Measurements from ENCODE around the gene CADM3.

Gene CADM3

GRCh38 chr1:159206110-159206509 is 34.7 kb downstream of the CADM3 start:
- no peaks in the 10 kb centered on the region for H3K4me1 ChIP-seq
- no peak overlapping the region for H3K4me3 ChIP-seq (ENCODE audit: low read depth, low read length)
- no peak for TF ChIP-seq CTCF (IDR thresholded peaks at IDR 0.05)
- no peaks in the 10 kb centered on the region for H3K27me3 ChIP-seq (ENCODE audit: control insufficient read depth, insufficient read depth, low read length)
- H3K9me3 ChIP-seq (ENCODE audit: control insufficient read depth, low read length) = no peaks in the 10 kb centered on the region
- H3K4me2 ChIP-seq (ENCODE audit: low read length) = no peak overlapping the region
- no peak overlapping the region for H2AFZ ChIP-seq
- H3K36me3 ChIP-seq (ENCODE audit: control insufficient read depth, insufficient read depth, low read length) = no peaks in the 10 kb centered on the region
- no peak overlapping the region for H3K9ac ChIP-seq
- no peaks in the 10 kb centered on the region for H3K79me2 ChIP-seq
- H3K27ac ChIP-seq = no peak overlapping the region

- Histone ChIP-seq H3K4me3 (ENCODE audit: low read depth, low read length) (no peak overlapping the region), H3K4me2 (ENCODE audit: low read length) (no peak overlapping the region), H3K9me3 (ENCODE audit: control insufficient read depth, low read length) (no peaks in the 10 kb centered on the region), H3K36me3 (ENCODE audit: control insufficient read depth, insufficient read depth, low read length) (no peaks in the 10 kb centered on the region), H3K27ac (no peak overlapping the region), H3K9ac (no peak overlapping the region), H3K27me3 (ENCODE audit: control insufficient read depth, insufficient read depth, low read length) (no peaks in the 10 kb centered on the region), H3K79me2 (no peaks in the 10 kb centered on the region), H3K4me1 (no peaks in the 10 kb centered on the region), H2AFZ (no peak overlapping the region)
- TF ChIP-seq CTCF (IDR thresholded peaks at IDR 0.05) = no peak
Observed at GRCh38 chr1:159207080-159207479, 35.7 kb downstream of the CADM3 start.

GRCh38 chr1:159207774-159208173 is 36.4 kb downstream of the CADM3 start:
- no peak overlapping the region for H3K27ac ChIP-seq
- H3K4me2 ChIP-seq (ENCODE audit: low read length) = no peak overlapping the region
- H3K27me3 ChIP-seq (ENCODE audit: control insufficient read depth, insufficient read depth, low read length) = no peaks in the 10 kb centered on the region
- no peak overlapping the region for H3K9ac ChIP-seq
- no peaks in the 10 kb centered on the region for H3K4me1 ChIP-seq
- H3K36me3 ChIP-seq (ENCODE audit: control insufficient read depth, insufficient read depth, low read length) = no peaks in the 10 kb centered on the region
- no peaks in the 10 kb centered on the region for H3K79me2 ChIP-seq
- no peak overlapping the region for H3K4me3 ChIP-seq (ENCODE audit: low read depth, low read length)
- H3K9me3 ChIP-seq (ENCODE audit: control insufficient read depth, low read length) = no peaks in the 10 kb centered on the region
- no peak for TF ChIP-seq CTCF (IDR thresholded peaks at IDR 0.05)
- H2AFZ ChIP-seq = no peak overlapping the region

GRCh38 chr1:159208175-159208825 is 36.9 kb downstream of the CADM3 start:
- Histone ChIP-seq H3K27me3 (ENCODE audit: control insufficient read depth, insufficient read depth, low read length) (no peaks in the 10 kb centered on the region), H3K9me3 (ENCODE audit: control insufficient read depth, low read length) (no peaks in the 10 kb centered on the region), H3K4me1 (no peaks in the 10 kb centered on the region), H3K36me3 (ENCODE audit: control insufficient read depth, insufficient read depth, low read length) (no peaks in the 10 kb centered on the region), H3K27ac (no peak overlapping the region), H3K4me2 (ENCODE audit: low read length) (no peak overlapping the region), H3K4me3 (ENCODE audit: low read depth, low read length) (no peak overlapping the region), H2AFZ (no peak overlapping the region), H3K79me2 (no peaks in the 10 kb centered on the region), H3K9ac (no peak overlapping the region)
- TF ChIP-seq CTCF (IDR thresholded peaks at IDR 0.05) = no peak

GRCh38 chr1:159209061-159209460 is 37.6 kb downstream of the CADM3 start:
- no peak for TF ChIP-seq CTCF (IDR thresholded peaks at IDR 0.05)
- H3K4me3 ChIP-seq (ENCODE audit: low read depth, low read length) = no peak overlapping the region
- no peaks in the 10 kb centered on the region for H3K27me3 ChIP-seq (ENCODE audit: control insufficient read depth, insufficient read depth, low read length)
- H3K27ac ChIP-seq = no peak overlapping the region
- no peaks in the 10 kb centered on the region for H3K79me2 ChIP-seq
- H3K4me2 ChIP-seq (ENCODE audit: low read length) = no peak overlapping the region
- no peaks in the 10 kb centered on the region for H3K4me1 ChIP-seq
- no peaks in the 10 kb centered on the region for H3K9me3 ChIP-seq (ENCODE audit: control insufficient read depth, low read length)
- no peak overlapping the region for H2AFZ ChIP-seq
- no peaks in the 10 kb centered on the region for H3K36me3 ChIP-seq (ENCODE audit: control insufficient read depth, insufficient read depth, low read length)
- no peak overlapping the region for H3K9ac ChIP-seq

All from parathyroid adenoma (tissue), 2 donors.